Chondrocyte (in vitro differentiated cells): ENCODE measurements around the gene EEPD1. TPM values are rescaled to one million over a fixed set of nuclear protein-coding genes. Genes with fewer than 3 reads are reported as not detected.
"Not testable (repeated sequence)": the region's sequence is repeated elsewhere in the genome, so short reads cannot be mapped to it uniquely, and the experiment has no call there.

ENCODE experiments used
- DNase-seq: peaks from one replicate; pipeline ENCODE4 v3.0.0; 2021; ENCODE audit warnings: mixed read lengths, low spot score
- H3K27ac Mint-ChIP-seq: one replicate; pipeline ENCODE4 v1.8.0; 2021; ENCODE audit warnings: mild to moderate bottlenecking, moderate library complexity, mixed read lengths; ENCODE audit not compliant: unreplicated experiment
- H3K27me3 Mint-ChIP-seq: 2 replicates; pipeline ENCODE4 v1.8.0; 2021; ENCODE audit warnings: low read depth, mixed read lengths
- H3K36me3 Mint-ChIP-seq: 2 replicates; pipeline ENCODE4 v1.8.0; 2021; ENCODE audit warnings: low read depth, mixed read lengths
- H3K4me1 Mint-ChIP-seq: 2 replicates; pipeline ENCODE4 v1.8.0; 2021; ENCODE audit warnings: low read depth, mild to moderate bottlenecking, mixed read lengths
- H3K4me3 Mint-ChIP-seq: one replicate; pipeline ENCODE4 v1.8.0; 2021; ENCODE audit warnings: mild to moderate bottlenecking, moderate library complexity, mixed read lengths; ENCODE audit not compliant: unreplicated experiment
- H3K9me3 Mint-ChIP-seq: 2 replicates; pipeline ENCODE4 v1.8.0; 2021; ENCODE audit warnings: low read depth, mixed read lengths
- total RNA-seq: library from RNA; stranded (reverse); gene quantifications from 3 replicates; pipeline ENCODE4 v1.2.1, GENCODE V29; 2021
- TF ChIP-seq, protein P1 (sequence below): fragments of 200-600 bp; sonication (generic); IDR thresholded peaks from 2 replicates; pipeline ENCODE4 v1.5.0; 2021; ENCODE audit warnings: antibody characterized with exemption, mild to moderate bottlenecking, moderate library complexity

EEPD1 gene
- total RNA-seq, 1 donor from 2014 or later, result 5.8 TPM

DNA sequence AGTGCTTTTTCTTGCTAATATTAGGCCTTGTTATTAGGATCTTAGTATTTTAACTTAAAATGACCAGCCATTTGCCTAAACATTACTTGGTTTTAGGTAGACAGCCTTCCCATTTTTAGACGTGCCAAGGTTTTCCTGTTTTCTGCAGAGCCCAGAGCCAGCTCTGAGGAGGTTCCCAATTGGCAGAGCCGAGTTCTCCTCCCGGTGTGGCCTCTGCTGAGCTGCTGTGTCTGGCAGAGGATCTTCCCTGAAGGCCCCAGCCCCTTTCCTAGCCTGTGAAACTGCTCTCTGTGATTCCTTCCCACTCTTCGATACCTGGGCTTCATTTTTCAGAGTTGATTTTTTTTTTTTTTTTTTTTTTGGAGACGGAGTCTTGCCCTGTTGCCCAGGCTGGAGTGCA, 91.4 kb downstream of the EEPD1 start:
- Mint-ChIP-seq H3K9me3 (no peaks in the 10 kb centered on the region), H3K27ac (no peak overlapping the region), H3K27me3 (no peaks in the 10 kb centered on the region), H3K4me3 (no peak overlapping the region), H3K36me3 (no peaks in the 10 kb centered on the region), H3K4me1 (peaks cover 13% of the 10 kb centered on the region)
- TF ChIP-seq, protein P1, sequence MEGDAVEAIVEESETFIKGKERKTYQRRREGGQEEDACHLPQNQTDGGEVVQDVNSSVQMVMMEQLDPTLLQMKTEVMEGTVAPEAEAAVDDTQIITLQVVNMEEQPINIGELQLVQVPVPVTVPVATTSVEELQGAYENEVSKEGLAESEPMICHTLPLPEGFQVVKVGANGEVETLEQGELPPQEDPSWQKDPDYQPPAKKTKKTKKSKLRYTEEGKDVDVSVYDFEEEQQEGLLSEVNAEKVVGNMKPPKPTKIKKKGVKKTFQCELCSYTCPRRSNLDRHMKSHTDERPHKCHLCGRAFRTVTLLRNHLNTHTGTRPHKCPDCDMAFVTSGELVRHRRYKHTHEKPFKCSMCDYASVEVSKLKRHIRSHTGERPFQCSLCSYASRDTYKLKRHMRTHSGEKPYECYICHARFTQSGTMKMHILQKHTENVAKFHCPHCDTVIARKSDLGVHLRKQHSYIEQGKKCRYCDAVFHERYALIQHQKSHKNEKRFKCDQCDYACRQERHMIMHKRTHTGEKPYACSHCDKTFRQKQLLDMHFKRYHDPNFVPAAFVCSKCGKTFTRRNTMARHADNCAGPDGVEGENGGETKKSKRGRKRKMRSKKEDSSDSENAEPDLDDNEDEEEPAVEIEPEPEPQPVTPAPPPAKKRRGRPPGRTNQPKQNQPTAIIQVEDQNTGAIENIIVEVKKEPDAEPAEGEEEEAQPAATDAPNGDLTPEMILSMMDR, result no peak
- DNase-seq, result no peak

DNA sequence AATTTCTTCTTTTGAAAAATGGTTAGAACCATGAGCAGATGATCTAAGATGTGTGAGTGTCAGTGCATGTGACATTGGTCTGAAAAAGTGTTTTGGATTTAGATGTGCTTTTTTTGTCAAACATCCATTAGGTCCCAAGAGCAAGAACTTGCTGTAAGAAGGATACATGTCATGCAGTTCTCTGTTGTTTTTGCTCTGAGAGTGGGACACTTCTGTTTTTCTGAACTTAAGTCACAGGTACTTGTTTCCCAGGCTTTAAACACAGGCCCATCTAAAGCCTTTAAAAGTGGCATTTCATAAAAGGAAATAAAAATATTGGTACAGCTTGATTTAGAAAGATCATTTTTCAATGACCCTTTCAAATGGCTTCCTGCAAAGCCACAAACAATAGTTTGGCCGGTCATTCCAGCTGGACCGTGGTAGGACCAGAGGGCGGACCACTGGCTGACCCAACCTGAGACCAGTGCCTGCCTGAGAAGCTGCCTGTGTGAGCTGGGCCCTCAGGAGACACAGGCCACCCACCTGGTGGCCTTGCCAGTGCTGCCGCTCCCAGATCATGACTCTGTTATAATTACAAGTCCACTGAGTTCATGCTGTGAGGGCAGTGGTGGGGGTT, 92.7 kb downstream of the EEPD1 start:
- Mint-ChIP-seq H3K27me3 (no peaks in the 10 kb centered on the region), H3K4me3 (no peak overlapping the region), H3K27ac (peak overlapping the region; percentile 49), H3K36me3 (no peaks in the 10 kb centered on the region), H3K4me1 (peaks cover 13% of the 10 kb centered on the region), H3K9me3 (no peaks in the 10 kb centered on the region)
- DNase-seq, result no peak
- TF ChIP-seq, protein P1, result no peak

DNA sequence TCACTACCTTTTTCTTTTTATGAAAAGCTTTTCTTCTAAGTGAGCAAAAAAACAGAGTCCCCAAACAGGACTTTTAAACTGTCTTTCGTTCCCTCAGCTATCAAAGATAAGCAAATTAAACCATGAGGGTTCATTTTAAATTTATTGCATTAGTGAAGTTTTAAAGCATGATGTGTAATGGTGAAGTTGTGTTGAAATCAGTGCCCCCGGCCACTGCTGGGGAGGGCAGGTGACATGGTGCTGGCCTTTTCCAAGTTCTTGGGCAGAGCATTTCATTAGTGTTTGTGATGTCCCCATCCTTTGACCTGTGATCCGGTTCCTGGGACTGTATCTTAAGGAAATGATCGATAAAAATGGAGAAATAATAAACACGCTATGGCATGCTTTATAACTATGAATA, 96.0 kb downstream of the EEPD1 start:
- no peaks in the 10 kb centered on the region for H3K27me3 Mint-ChIP-seq
- H3K27ac Mint-ChIP-seq, result no peak overlapping the region
- no peak for DNase-seq
- peaks cover 13% of the 10 kb centered on the region for H3K4me1 Mint-ChIP-seq
- peaks cover 2% of the 10 kb centered on the region for H3K36me3 Mint-ChIP-seq
- H3K4me3 Mint-ChIP-seq, result no peak overlapping the region
- TF ChIP-seq, protein P1, result no peak
- H3K9me3 Mint-ChIP-seq, result peaks cover 4% of the 10 kb centered on the region

DNA sequence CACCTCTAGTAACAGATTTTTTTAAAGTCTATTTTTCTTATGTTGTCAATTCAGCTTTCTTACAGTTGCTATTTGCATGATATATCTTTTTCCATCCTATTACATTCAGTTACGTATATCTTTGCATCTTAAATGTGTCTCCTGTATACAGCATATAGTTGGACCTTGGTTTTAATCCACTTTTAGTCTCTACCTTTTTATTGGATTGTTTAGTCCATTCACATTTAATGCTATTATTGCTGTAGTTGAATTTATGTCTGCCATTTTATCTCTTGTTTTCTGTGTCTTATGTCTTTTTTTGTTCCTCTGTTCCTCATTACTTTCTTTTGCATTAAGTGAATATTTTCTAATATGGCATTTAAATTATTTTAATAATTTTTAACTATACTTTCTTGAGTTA, 100.6 kb downstream of the EEPD1 start:
- TF ChIP-seq, protein P1, result no peak
- Mint-ChIP-seq H3K4me1 (peaks cover 8% of the 10 kb centered on the region), H3K27ac (no peak overlapping the region), H3K36me3 (peaks cover 8% of the 10 kb centered on the region), H3K27me3 (no peaks in the 10 kb centered on the region), H3K4me3 (no peak overlapping the region), H3K9me3 (peaks cover 15% of the 10 kb centered on the region)
- no peak for DNase-seq

DNA sequence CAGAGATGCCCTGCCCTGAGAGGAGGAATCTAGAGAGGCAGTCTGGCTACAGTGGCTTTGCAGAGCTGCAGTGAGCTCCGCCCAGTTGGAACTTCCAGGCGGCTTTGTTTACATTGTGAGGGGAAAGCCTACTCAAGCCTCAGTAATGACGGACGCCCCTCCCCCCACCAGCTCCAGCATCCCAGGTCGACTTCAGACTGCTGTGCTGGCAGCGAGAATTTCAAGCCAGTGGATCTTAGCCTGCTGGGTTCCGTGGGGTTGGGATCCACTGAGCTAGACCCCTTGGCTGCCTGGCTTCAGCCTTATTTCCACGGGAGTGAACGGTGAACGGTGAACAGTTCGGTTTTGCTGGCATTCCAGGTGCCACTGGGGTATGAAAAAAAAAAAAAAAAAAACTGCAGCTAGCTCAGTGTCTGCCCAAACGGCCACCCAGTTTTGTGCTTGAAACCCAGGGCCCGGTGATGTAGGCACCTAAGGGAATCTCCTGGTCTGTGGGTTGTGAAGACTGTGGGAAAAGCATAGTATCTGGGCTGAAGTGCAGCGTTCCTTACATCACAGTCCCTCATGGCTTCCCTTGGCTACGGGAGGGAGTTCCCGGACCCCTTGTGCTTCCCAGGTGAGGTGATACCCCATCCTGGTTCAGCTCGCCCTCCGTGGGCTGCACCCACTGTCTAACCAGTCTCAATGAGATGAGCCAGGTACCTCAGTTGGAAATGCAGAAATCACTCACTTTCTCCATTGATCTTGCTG, 105.6 kb downstream of the EEPD1 start:
- not testable (repeated sequence) for DNase-seq, H3K36me3 Mint-ChIP-seq, H3K27me3 Mint-ChIP-seq
- Mint-ChIP-seq H3K9me3 (peaks cover 11% of the 10 kb centered on the region), H3K4me1 (peaks cover 25% of the 10 kb centered on the region), H3K27ac (peak overlapping the region; percentile 68), H3K4me3 (peak overlapping the region; percentile 55)
